Epithelial cell of prostate (primary cell): ENCODE measurements around the gene ANO3.

Source experiments
- DNase-seq: peaks from one replicate; pipeline ENCODE4 v3.0.0-alpha.2; 2011; ENCODE audit warnings: low read depth, low spot score
- H3K27ac ChIP-seq: fragments of 450-650 bp; 2 replicates; pipeline ENCODE4 v1.5.1; 2017; ENCODE audit warnings: mild to moderate bottlenecking

ANO3 gene

DNA sequence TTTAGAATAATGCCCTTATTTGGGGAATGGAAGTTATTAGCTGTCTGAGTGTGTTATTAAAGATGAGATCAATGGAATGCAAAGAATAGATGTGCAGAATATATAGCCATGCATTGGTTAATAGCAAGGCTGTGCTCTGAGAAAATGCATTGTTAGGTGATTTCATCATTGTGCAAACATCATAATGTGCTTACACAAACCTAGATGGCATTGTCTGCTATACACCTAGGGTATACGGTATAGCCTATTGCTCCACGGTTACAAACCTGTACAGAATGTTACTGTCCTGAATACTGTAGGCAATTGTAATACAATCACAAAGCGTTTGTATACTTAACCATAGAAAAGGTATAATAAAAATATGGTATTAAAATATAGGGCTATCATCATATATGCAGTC is 364.4 kb downstream of the ANO3 start:
- peak; percentile 2 for DNase-seq
- H3K27ac ChIP-seq: no peak overlapping the region

DNA sequence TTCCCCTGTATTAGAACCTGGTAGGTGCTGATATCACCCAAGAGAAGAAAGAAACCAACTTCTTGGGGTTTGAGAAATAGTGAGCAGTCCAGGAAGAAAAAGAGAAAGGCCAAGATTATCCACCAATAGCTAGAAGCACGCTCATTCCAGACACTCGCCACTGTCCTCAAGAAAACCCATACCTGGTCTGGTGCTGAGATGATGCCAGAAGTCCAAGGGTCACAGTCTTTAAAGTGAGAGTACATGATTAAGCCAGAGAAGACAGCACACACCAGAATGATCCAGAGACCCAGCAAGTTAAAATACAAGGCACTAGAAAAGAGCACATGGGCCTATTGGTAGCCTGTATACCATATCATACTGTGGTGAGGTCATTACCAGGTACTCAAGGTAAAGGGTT is 366.3 kb downstream of the ANO3 start:
- DNase-seq: no peak
- H3K27ac ChIP-seq: no peak overlapping the region

DNA sequence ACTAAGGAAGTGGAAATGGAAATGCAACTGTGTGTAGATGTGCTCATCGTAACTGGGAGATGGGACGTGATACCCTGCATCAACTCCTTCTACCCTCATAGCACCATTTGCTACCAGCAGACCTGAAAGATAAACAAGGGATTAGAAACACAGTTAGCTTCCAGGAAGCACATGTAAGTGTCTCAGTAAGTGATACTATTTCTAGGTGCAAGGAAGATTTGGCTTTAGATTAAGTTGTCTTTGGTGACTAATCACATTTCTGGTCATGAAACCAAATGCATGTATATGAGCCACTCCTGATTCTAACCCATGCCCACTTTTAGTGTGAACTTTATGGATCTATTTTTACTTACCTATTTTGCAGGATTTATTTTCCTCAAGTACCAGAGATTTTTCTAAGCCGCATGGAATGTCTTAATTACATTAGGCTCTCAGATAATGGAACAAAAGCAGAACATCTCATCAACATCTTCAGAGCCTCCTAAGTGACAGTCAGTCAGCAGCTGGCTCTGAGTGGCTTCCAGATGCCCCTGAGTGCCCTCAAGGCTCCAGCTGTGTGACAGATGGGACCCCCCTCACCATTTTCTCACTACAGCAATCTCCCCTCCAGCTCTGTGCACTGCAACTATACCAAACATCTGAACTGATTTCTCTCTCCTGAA is 368.8 kb downstream of the ANO3 start:
- peak; percentile 16 for DNase-seq

DNA sequence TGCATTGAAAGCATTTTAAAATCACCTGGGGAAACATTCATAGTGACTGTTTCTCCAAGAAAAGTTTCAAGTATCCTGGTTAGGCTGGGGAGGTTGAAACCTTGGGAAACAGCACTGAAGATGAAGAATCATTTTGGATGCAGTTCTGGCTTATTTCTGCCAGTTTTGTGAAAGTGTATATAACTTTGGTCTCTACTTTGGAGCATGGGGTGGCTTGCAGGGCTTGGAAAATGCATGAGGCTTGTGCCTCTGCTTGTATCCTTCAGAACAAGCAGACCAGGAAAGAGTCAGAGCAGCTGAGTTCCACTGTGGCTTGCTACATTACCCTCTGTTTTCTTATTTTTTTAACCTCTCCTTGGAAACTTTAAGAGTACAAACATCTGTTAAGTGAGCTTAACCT is 370.5 kb downstream of the ANO3 start:
- no peak overlapping the region for H3K27ac ChIP-seq
- no peak for DNase-seq

More for the DNA sequence above, 368.8 kb downstream of the ANO3 start:
- no peak overlapping the region for H3K27ac ChIP-seq

DNA sequence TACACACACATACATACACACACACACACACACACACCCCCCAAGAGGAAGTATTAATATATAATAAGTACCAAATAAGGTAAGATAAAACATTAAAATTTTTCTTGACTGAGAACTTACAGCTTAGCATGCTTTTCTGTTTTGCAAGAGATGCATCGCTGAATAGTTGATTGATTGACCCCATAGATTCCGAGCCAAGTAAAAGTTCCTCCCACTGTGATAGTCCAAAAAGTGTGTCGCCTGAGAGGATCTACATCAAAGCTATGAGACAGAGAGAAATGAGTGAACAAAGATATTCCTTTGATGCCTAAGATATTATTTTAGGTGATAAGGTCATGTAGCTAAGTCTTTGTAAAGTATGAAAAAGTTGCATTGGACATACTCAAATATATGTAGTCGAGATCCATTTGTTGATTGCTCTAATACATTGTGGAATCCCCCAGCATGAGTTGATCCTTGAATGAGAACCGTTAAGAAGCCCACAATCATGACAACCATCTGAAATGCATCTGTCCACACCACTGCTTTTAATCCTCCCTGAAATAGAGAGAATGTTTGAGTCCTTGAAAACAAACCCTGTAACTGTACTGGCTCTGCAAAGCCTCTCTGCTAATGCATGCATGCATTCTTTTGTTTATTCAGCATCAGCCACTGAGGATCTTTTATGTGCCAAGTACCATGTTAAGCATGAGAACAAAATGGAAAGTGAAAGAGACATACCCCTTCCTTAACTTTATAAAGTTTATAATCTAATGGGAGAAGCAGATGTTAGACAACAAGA is 371.7 kb downstream of the ANO3 start:
- H3K27ac ChIP-seq: no peak overlapping the region
- DNase-seq: no peak

DNA sequence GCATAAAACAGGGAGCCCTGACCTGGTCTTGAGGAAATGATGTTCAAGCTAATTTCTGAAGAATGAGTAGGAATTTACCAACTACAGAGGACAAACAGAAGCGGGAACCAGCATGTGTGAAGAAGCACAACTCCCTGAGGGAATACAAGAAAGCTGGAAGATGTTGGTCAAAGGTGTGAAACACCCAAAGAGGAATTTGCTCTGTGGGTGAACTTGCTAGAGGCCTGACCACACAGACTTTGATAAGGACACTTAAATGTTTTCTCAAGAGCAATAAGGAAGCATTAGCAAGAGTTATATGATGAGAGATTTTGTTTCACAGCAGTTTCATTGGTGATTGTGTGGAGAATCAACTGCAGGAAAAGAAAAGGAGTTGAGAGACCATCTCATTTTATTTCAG is 372.3 kb downstream of the ANO3 start:
- no peak overlapping the region for H3K27ac ChIP-seq
- DNase-seq: peak; percentile 36

DNA sequence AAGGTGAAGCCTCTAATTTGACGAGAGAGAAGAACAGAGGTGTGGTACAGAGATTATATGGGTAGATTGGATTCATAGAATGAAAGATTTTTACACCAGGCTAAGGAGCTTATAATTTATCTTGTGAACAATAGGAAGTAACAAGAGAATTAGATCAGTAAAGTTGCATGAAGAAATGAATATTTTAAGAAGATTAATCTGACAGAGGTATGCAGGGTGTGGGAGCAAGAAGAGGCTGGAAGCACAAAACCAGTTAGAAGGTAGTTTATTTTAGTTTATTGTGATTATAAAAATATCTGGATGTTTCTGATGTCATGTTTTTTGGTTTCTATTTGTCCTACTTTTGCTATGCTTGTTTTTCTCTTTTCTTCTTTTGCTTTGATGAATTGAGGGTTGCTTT is 374.3 kb downstream of the ANO3 start:
- no peak for DNase-seq
- no peak overlapping the region for H3K27ac ChIP-seq

DNA sequence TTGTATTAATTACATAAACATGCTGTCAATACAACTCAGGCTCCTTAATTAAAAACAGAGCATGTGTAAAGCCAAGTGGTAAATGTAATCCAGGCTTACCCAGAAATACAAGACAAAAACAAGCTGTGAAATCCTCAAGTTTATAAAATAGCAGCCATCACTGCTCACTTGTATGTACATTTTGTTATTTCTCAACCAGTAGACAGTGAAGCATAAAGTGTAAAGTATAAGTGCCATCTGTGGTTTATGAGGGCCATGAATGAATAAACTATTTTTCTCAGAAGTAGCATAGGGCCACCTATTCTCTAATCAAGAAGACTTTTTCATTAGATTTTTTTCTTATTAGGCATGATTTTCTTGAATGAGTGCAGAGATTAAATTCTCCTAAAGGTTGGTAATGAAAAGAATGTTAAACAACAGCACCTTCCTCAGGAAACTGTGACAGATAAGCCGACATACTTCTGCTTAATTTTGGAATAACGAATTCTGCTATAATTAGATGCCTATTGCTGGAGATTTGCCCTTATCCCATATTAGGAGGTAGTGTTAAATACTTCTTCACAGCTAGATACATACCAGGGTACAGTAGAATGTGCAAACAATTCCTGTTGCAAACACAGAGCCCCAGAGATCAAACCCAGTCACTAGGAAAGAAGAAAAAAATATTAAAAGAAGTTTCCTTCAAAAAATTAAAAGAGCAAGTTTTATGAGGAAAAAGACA is 377.0 kb downstream of the ANO3 start:
- H3K27ac ChIP-seq: no peak overlapping the region
- DNase-seq: no peak

DNA sequence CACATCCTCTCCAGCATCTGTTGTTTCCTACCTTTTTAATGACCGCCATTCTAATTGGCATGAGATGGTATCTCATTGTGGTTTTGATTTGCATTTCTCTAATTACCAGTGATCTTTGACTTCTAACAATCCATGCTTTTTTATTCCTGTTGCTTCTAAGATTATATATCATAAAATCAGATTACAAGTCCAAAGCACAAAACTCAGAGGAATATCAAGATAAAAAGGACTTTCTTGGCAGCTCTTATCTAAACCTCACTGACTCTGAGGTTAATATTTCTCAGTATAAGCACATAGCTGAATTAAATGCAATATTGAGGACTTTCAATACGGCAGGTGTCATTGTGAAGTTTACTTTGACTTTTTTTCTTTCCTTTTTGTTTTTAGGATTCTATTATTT is 378.6 kb downstream of the ANO3 start:
- no peak overlapping the region for H3K27ac ChIP-seq
- DNase-seq: no peak

DNA sequence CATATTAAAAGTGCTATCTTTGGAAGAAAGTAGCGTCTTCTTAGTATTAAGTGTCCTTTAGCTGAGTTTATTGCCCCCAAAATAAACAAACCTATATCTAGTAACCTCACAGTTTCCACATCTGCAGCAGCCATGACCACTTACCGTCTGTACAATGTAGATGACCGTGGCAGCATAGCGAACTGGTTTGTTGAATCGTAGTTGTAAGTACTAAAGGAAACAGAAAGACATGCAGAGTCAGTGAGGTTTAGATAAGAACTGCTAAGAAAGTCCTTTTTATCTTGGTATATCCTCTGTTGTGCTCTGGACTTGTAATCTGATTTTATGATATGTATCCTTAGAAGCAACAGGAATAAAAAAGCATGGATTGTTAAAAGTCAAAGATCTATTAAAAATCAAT is 380.6 kb downstream of the ANO3 start:
- H3K27ac ChIP-seq: no peak overlapping the region
- DNase-seq: no peak
